Ishikawa (cell line): Measurements from ENCODE around the gene NLRP9.

Source experiments
- CEBPB ChIP-seq: IDR thresholded peaks from 2 replicates; pipeline ENCODE4 v1.6.1; 2012
- CREB1 ChIP-seq: IDR thresholded peaks from 2 replicates; pipeline ENCODE4 v1.6.1; 2012; ENCODE audit warnings: low read depth
- EGR1 ChIP-seq: IDR thresholded peaks from 2 replicates; pipeline ENCODE4 v1.6.1; 2012
- EP300 ChIP-seq: IDR thresholded peaks from 2 replicates; pipeline ENCODE4 v1.6.1; 2012; ENCODE audit warnings: borderline replicate concordance
- FOXM1 ChIP-seq: IDR thresholded peaks from 2 replicates; pipeline ENCODE4 v1.6.1; 2012; ENCODE audit warnings: low read depth, borderline replicate concordance
- NFIC ChIP-seq: IDR thresholded peaks from 2 replicates; pipeline ENCODE4 v1.6.1; 2012
- RAD21 ChIP-seq: IDR thresholded peaks from 2 replicates; pipeline ENCODE4 v1.6.1; 2012; ENCODE audit warnings: low read depth
- REST ChIP-seq: IDR thresholded peaks from 2 replicates; pipeline ENCODE4 v1.6.1; 2012; ENCODE audit warnings: low read depth, mild to moderate bottlenecking
- TAF1 ChIP-seq: IDR thresholded peaks from 2 replicates; pipeline ENCODE4 v1.6.1; 2012; ENCODE audit warnings: low read depth, mild to moderate bottlenecking
- TCF12 ChIP-seq: IDR thresholded peaks from 2 replicates; pipeline ENCODE4 v1.6.1; 2012; ENCODE audit warnings: low read depth
- TEAD4 ChIP-seq: IDR thresholded peaks from 2 replicates; pipeline ENCODE4 v1.6.1; 2012
- USF1 ChIP-seq: IDR thresholded peaks from 2 replicates; pipeline ENCODE4 v1.6.1; 2012
- YY1 ChIP-seq: IDR thresholded peaks from 2 replicates; pipeline ENCODE4 v1.6.1; 2012; ENCODE audit warnings: low read depth
- ZBTB7A ChIP-seq: IDR thresholded peaks from 2 replicates; pipeline ENCODE4 v1.6.1; 2012; ENCODE audit warnings: low read depth
- TF ChIP-seq, protein P1 (sequence below): IDR thresholded peaks from 2 replicates; pipeline ENCODE4 v1.6.1; 2012

NLRP9 gene

DNA sequence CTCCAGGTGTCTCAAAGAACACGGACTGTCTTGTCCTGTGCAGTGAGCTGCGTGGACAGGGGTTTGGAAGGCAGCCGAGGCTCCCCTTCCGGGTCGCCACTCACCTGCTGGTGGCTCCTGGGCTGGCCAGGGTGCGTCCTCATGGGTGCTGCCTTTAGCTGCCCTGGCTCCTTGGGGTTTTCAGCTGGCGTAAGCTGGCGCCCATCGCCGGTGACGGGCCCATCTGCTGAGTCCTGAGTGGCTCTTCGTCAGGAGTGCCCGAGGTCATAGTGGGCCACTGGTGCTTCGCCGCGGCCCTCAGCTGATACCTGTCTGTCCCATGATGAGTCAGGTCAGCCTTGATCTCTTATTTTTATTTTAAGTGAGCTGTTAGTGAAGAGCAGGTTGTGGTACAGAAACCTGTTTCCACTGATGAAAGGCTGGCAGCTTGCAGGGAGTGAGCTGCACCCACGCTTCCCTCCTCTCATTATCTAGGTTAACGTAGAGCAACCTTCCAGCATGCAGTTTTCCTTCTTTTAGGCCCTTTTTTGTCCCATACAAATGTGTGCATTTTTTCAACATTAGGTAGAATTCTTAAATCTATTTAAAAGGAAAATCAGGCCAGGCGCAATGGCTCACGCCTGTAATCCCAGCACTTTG lies 44.7 kb downstream of the NLRP9 start:
- TF ChIP-seq EP300: no peak
- no peak for TF ChIP-seq NFIC
- no peak for TF ChIP-seq EGR1
- no peak for TF ChIP-seq CEBPB
- TF ChIP-seq YY1: no peak
- TF ChIP-seq CREB1: no peak
- TF ChIP-seq FOXM1: no peak
- no peak for TF ChIP-seq RAD21
- no peak for TF ChIP-seq TEAD4
- TF ChIP-seq, protein P1, sequence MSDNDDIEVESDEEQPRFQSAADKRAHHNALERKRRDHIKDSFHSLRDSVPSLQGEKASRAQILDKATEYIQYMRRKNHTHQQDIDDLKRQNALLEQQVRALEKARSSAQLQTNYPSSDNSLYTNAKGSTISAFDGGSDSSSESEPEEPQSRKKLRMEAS: no peak
- TF ChIP-seq ZBTB7A: no peak

- TF ChIP-seq FOXM1: no peak
- TF ChIP-seq REST: no peak
- no peak for TF ChIP-seq YY1
- no peak for TF ChIP-seq TCF12
- no peak for TF ChIP-seq ZBTB7A
- no peak for TF ChIP-seq TAF1
- no peak for TF ChIP-seq TEAD4
- no peak for TF ChIP-seq RAD21
- no peak for TF ChIP-seq CEBPB
- TF ChIP-seq NFIC: no peak
- no peak for TF ChIP-seq EGR1
- TF ChIP-seq EP300: no peak
- no peak for TF ChIP-seq USF1
Measured at GRCh38 chr19:55692681-55693081, 45.5 kb downstream of the NLRP9 start.

DNA sequence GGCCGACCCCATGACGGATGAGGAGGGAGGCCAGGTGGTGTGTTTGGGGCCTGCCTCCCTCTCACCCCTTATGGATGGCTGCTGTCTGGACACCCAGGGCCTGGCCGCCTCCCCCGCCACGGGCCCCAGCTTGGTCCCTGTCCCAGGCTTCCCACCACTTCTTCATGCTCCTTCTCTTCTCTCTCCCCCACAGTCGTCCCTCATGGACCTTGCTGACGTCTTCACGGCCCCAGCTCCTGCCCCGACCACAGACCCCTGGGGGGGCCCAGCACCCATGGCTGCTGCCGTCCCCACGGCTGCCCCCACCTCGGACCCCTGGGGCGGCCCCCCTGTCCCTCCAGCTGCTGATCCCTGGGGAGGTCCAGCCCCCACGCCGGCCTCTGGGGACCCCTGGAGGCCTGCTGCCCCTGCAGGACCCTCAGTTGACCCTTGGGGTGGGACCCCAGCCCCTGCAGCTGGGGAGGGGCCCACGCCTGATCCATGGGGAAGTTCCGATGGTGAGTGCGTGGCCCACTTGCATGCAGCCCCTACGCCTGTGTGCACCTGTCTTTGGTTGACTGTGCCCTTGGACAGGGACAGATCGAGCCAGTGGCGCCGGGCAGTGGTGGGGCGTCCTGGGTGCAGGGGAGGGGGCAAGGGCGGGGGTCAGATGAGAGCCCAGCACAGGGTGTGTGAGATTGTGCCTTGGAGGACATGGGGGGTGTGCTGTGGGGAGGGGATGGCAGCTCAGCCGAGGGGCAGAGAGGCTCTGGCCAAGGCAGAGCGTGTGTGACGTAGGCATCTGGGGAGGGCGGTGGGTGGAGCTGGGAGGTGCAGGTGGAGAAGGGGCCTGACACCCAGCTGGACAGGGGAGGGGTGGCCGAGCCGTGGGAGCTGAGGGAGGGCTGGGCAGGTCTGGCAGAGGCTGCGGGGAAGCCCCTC lies 46.4 kb downstream of the NLRP9 start:
- TF ChIP-seq NFIC (no peak), EGR1 (no peak), TAF1 (no peak), FOXM1 (no peak), TCF12 (no peak)

DNA sequence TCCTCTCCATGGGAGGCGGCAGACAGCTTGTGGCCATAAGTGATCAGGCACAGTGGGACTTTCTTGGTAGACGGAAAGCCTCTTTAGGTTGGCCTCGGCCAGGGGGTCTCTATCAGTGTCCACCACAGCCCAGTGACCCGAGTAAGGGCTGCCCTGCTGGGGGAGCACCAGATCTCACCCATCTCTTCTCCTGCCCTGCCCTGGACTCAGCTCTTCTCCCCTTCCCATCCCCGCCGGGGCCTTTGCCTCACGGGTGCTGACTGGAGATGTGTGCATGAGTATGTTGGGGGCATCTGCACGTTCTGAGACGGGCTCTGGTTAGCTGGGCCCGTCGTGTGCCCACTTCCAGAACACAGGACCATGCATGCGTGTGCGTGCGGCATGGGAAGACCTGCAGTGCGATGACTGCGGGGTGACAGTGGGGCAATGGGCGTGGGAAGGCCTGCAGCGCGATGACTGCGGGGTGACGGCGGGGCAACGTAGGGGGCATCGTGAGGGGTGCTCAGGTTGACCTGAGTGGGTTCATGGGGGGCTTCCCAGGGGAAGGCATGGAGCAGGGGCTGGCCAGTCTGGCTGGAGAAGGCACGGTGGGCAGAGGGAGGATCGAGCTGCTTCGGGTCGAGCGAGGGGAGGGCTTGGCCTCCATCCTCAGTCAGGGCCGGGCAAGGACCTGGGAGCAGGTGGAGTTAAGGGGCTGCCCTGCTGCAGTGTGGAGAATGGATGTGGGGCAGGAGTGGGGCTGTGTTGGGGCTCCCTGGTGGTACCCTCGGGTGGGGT lies 47.2 kb downstream of the NLRP9 start:
- TF ChIP-seq REST (no peak), EGR1 (no peak), EP300 (no peak), TEAD4 (no peak), NFIC (no peak), YY1 (no peak), RAD21 (no peak), ZBTB7A (no peak), CEBPB (no peak), TCF12 (no peak), TAF1 (no peak)
- TF ChIP-seq, protein P1: no peak

- TF ChIP-seq TEAD4: no peak
- no peak for TF ChIP-seq FOXM1
- TF ChIP-seq CREB1: no peak
- no peak for TF ChIP-seq TCF12
- TF ChIP-seq USF1: no peak
- TF ChIP-seq, protein P1: no peak
- no peak for TF ChIP-seq RAD21
- no peak for TF ChIP-seq NFIC
- TF ChIP-seq ZBTB7A: no peak
- no peak for TF ChIP-seq TAF1
- TF ChIP-seq EGR1: no peak
Measured at GRCh38 chr19:55690109-55690768, 48.0 kb downstream of the NLRP9 start.
